Middle frontal gyrus (tissue), 1 donor: Measurements from ENCODE around the gene PLA1A.

Experiments used
- DNase-seq: peaks from one replicate; pipeline ENCODE4 v3.0.0-alpha.2; 2015; ENCODE audit warnings: low spot score; ENCODE audit errors: extremely low spot score

The PLA1A gene

GRCh38 chr3:119604878-119605277, 7.2 kb downstream of the PLA1A start:
- no peak for DNase-seq

GRCh38 chr3:119608405-119609000, 10.8 kb downstream of the PLA1A start:
- no peak for DNase-seq

GRCh38 chr3:119609301-119609700, 11.6 kb downstream of the PLA1A start:
- DNase-seq, result no peak

- DNase-seq, result no peak
Measured at GRCh38 chr3:119611664-119612063, 14.0 kb downstream of the PLA1A start.

- no peak for DNase-seq
Measured at GRCh38 chr3:119613201-119613600, 15.5 kb downstream of the PLA1A start.

- DNase-seq, result no peak
Measured at GRCh38 chr3:119613872-119614271, 16.2 kb downstream of the PLA1A start.

GRCh38 chr3:119616056-119616455, 18.4 kb downstream of the PLA1A start:
- no peak for DNase-seq

- DNase-seq, result no peak
Measured at GRCh38 chr3:119619094-119619493, 21.4 kb downstream of the PLA1A start.

- no peak for DNase-seq
Measured at GRCh38 chr3:119620899-119621298, 23.2 kb downstream of the PLA1A start.

GRCh38 chr3:119624002-119624720, 26.5 kb downstream of the PLA1A start:
- no peak for DNase-seq

GRCh38 chr3:119625451-119626153, 27.9 kb downstream of the PLA1A start:
- no peak for DNase-seq

- no peak for DNase-seq
Measured at GRCh38 chr3:119626196-119626595, 28.5 kb downstream of the PLA1A start.

- no peak for DNase-seq
Measured at GRCh38 chr3:119627461-119627860, 29.8 kb downstream of the PLA1A start.

- DNase-seq, result no peak
Measured at GRCh38 chr3:119628390-119628789, 30.7 kb downstream of the PLA1A start.

- DNase-seq, result no peak
Measured at GRCh38 chr3:119628816-119629445, 31.2 kb downstream of the PLA1A start.

- no peak for DNase-seq
Measured at GRCh38 chr3:119630128-119630879, 32.6 kb downstream of the PLA1A start.

GRCh38 chr3:119630880-119631329, 33.2 kb downstream of the PLA1A start:
- no peak for DNase-seq

GRCh38 chr3:119631516-119631915, 33.8 kb downstream of the PLA1A start:
- no peak for DNase-seq

- DNase-seq, result no peak
Measured at GRCh38 chr3:119632216-119632615, 34.5 kb downstream of the PLA1A start.

- no peak for DNase-seq
Measured at GRCh38 chr3:119632829-119633228, 35.1 kb downstream of the PLA1A start.

GRCh38 chr3:119635719-119636118, 38.0 kb downstream of the PLA1A start:
- no peak for DNase-seq
